ENCODE results near the gene PIRT. TPM values are rescaled to one million over a fixed set of nuclear protein-coding genes. Genes with fewer than 3 reads are reported as not detected.

Gene PIRT
- total RNA-seq, 1 donor, result not detected

DNA sequence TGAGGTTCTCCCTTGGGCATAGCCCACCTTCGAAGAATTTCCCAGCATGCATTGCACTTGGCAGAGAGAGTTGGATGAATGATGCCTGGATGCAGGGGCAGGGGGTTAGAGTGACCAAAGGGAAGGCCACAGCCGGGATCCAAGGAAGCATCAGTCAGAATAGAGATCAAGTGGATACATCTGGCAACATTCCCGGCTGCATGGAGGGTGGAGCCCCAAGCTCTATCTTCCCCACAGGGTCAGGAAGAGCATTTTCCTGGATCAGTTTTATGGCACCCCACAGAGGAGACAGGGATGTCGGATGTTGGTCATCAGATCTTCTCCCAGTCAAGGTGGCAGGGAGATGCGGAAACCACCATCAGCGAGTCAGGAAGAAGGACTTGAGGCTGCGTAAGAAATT, 13.0 kb downstream of the PIRT start:
- Histone ChIP-seq H2AFZ (ENCODE audit: low read length) (no peak overlapping the region), H3K9me3 (ENCODE audit: low read depth, low read length) (no peaks in the 10 kb centered on the region), H3K27ac (ENCODE audit: low read depth, low read length) (no peak overlapping the region), H3K4me1 (ENCODE audit: insufficient read depth, low read length) (no peaks in the 10 kb centered on the region), H3K4me2 (ENCODE audit: insufficient read depth, low read length) (no peak overlapping the region), H4K20me1 (ENCODE audit: insufficient read depth, low read length) (no peaks in the 10 kb centered on the region), H3K27me3 (ENCODE audit: insufficient read depth, low read length) (no peaks in the 10 kb centered on the region), H3K79me2 (ENCODE audit: insufficient read depth, low read length) (no peaks in the 10 kb centered on the region), H3K36me3 (ENCODE audit: insufficient read depth, low read length) (no peaks in the 10 kb centered on the region), H3K4me3 (ENCODE audit: insufficient read depth, low read length) (no peak overlapping the region)
- DNase-seq (ENCODE audit: insufficient read length, low spot score, missing footprints), result no peak
- TF ChIP-seq, protein P1, sequence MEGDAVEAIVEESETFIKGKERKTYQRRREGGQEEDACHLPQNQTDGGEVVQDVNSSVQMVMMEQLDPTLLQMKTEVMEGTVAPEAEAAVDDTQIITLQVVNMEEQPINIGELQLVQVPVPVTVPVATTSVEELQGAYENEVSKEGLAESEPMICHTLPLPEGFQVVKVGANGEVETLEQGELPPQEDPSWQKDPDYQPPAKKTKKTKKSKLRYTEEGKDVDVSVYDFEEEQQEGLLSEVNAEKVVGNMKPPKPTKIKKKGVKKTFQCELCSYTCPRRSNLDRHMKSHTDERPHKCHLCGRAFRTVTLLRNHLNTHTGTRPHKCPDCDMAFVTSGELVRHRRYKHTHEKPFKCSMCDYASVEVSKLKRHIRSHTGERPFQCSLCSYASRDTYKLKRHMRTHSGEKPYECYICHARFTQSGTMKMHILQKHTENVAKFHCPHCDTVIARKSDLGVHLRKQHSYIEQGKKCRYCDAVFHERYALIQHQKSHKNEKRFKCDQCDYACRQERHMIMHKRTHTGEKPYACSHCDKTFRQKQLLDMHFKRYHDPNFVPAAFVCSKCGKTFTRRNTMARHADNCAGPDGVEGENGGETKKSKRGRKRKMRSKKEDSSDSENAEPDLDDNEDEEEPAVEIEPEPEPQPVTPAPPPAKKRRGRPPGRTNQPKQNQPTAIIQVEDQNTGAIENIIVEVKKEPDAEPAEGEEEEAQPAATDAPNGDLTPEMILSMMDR (IDR thresholded peaks at IDR 0.05; ENCODE audit: extremely low read depth, low read depth, low read length), result no peak

- H3K36me3 ChIP-seq (ENCODE audit: insufficient read depth, low read length), result no peaks in the 10 kb centered on the region
- TF ChIP-seq, protein P1 (IDR thresholded peaks at IDR 0.05; ENCODE audit: extremely low read depth, low read depth, low read length), result no peak
- no peak overlapping the region for H2AFZ ChIP-seq (ENCODE audit: low read length)
- no peak overlapping the region for H3K4me3 ChIP-seq (ENCODE audit: insufficient read depth, low read length)
- H3K27ac ChIP-seq (ENCODE audit: low read depth, low read length), result no peak overlapping the region
- no peaks in the 10 kb centered on the region for H3K9me3 ChIP-seq (ENCODE audit: low read depth, low read length)
- DNase-seq (ENCODE audit: insufficient read length, low spot score, missing footprints), result no peak
- H4K20me1 ChIP-seq (ENCODE audit: insufficient read depth, low read length), result no peaks in the 10 kb centered on the region
- no peaks in the 10 kb centered on the region for H3K27me3 ChIP-seq (ENCODE audit: insufficient read depth, low read length)
- no peaks in the 10 kb centered on the region for H3K4me1 ChIP-seq (ENCODE audit: insufficient read depth, low read length)
- no peaks in the 10 kb centered on the region for H3K79me2 ChIP-seq (ENCODE audit: insufficient read depth, low read length)
- H3K4me2 ChIP-seq (ENCODE audit: insufficient read depth, low read length), result no peak overlapping the region
Measured at GRCh38 chr17:10821770-10822169, 16.1 kb downstream of the PIRT start.

DNA sequence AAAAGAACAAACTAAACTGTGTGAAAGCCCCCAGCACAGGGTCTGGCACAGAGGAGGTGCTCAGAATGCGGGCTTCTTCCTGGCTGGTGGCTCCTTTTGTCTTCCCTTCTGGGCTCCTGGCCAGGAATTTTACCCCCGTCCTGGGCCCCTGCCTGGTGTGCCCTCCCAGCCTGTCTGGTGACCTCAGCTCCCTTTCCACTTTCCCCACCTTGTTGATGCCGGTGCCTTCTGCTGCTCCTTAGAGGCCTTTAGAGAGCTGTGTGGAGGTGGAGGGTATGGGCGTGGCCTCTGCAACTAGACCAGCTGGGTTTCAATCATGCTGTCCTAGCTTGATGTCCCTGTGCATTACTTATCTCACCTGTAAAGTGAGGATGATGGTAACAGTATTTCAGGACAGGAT, 16.8 kb downstream of the PIRT start:
- no peak overlapping the region for H3K4me3 ChIP-seq (ENCODE audit: insufficient read depth, low read length)
- no peaks in the 10 kb centered on the region for H3K79me2 ChIP-seq (ENCODE audit: insufficient read depth, low read length)
- DNase-seq (ENCODE audit: insufficient read length, low spot score, missing footprints), result no peak
- H4K20me1 ChIP-seq (ENCODE audit: insufficient read depth, low read length), result no peaks in the 10 kb centered on the region
- no peaks in the 10 kb centered on the region for H3K9me3 ChIP-seq (ENCODE audit: low read depth, low read length)
- no peak overlapping the region for H3K4me2 ChIP-seq (ENCODE audit: insufficient read depth, low read length)
- TF ChIP-seq, protein P1 (IDR thresholded peaks at IDR 0.05; ENCODE audit: extremely low read depth, low read depth, low read length), result no peak
- H2AFZ ChIP-seq (ENCODE audit: low read length), result no peak overlapping the region
- H3K36me3 ChIP-seq (ENCODE audit: insufficient read depth, low read length), result no peaks in the 10 kb centered on the region
- no peaks in the 10 kb centered on the region for H3K4me1 ChIP-seq (ENCODE audit: insufficient read depth, low read length)
- no peak overlapping the region for H3K27ac ChIP-seq (ENCODE audit: low read depth, low read length)
- no peaks in the 10 kb centered on the region for H3K27me3 ChIP-seq (ENCODE audit: insufficient read depth, low read length)

DNA sequence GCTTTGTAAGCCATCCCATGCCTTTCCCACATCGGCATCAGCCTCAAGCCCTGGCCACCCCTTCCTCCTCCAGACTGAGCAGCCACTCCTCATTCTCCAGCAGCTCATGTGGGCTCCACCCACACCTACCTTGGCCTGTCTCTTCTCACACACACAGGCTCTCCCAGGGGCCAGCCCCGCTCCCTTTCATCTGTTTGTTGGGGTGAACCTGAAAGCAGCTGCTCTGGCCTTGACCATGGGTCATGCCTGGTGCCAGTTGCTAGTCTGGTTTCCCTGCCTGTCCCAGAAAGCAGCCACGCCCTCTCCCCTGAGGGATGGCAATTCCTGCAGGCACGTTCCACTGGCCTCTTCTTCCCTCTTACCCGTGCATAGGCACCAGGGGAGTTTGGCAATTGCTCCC, 22.6 kb downstream of the PIRT start:
- H4K20me1 ChIP-seq (ENCODE audit: insufficient read depth, low read length), result no peaks in the 10 kb centered on the region
- H3K79me2 ChIP-seq (ENCODE audit: insufficient read depth, low read length), result no peaks in the 10 kb centered on the region
- no peaks in the 10 kb centered on the region for H3K9me3 ChIP-seq (ENCODE audit: low read depth, low read length)
- no peak overlapping the region for H3K27ac ChIP-seq (ENCODE audit: low read depth, low read length)
- H3K27me3 ChIP-seq (ENCODE audit: insufficient read depth, low read length), result no peaks in the 10 kb centered on the region
- TF ChIP-seq, protein P1 (IDR thresholded peaks at IDR 0.05; ENCODE audit: extremely low read depth, low read depth, low read length), result no peak
- H3K36me3 ChIP-seq (ENCODE audit: insufficient read depth, low read length), result no peaks in the 10 kb centered on the region
- no peak for DNase-seq (ENCODE audit: insufficient read length, low spot score, missing footprints)
- no peak overlapping the region for H2AFZ ChIP-seq (ENCODE audit: low read length)
- H3K4me1 ChIP-seq (ENCODE audit: insufficient read depth, low read length), result no peaks in the 10 kb centered on the region
- no peak overlapping the region for H3K4me3 ChIP-seq (ENCODE audit: insufficient read depth, low read length)
- no peak overlapping the region for H3K4me2 ChIP-seq (ENCODE audit: insufficient read depth, low read length)

Measured in osteoblast (primary cell).